Measurements from ENCODE around the gene MBD2. TPM values are rescaled to one million over a fixed set of nuclear protein-coding genes. Genes with fewer than 3 reads are reported as not detected.
A peak's percentile ranks its signal among the peaks of the same experiment; 100 is the strongest.

Gene MBD2
- total RNA-seq, 1 donor from 2014 or later: 48.8 TPM

- Mint-ChIP-seq H3K4me3 (no peak overlapping the region), H3K4me1 (ENCODE audit: unreplicated experiment) (no peaks in the 10 kb centered on the region), H3K36me3 (peaks cover 19% of the 10 kb centered on the region), H3K27ac (no peak overlapping the region), H3K9me3 (no peaks in the 10 kb centered on the region), H3K27me3 (no peaks in the 10 kb centered on the region)
- no peak for TF ChIP-seq CTCF (conservative IDR thresholded peaks at IDR 0.05)
- no peak for DNase-seq (ENCODE audit: extremely low spot score, unreplicated experiment)
Observed at GRCh38 chr18:54181856-54182602, 42.4 kb downstream of the MBD2 start.

GRCh38 chr18:54173980-54174630 is 50.4 kb downstream of the MBD2 start:
- H3K4me1 Mint-ChIP-seq (ENCODE audit: unreplicated experiment): peaks cover 25% of the 10 kb centered on the region
- no peak overlapping the region for H3K4me3 Mint-ChIP-seq
- peaks cover 31% of the 10 kb centered on the region for H3K36me3 Mint-ChIP-seq
- no peak overlapping the region for H3K27ac Mint-ChIP-seq
- H3K9me3 Mint-ChIP-seq: no peaks in the 10 kb centered on the region
- TF ChIP-seq CTCF (conservative IDR thresholded peaks at IDR 0.05): no peak
- DNase-seq (ENCODE audit: extremely low spot score, unreplicated experiment): no peak
- H3K27me3 Mint-ChIP-seq: no peaks in the 10 kb centered on the region

- Mint-ChIP-seq H3K4me3 (no peak overlapping the region), H3K4me1 (ENCODE audit: unreplicated experiment) (peaks cover 31% of the 10 kb centered on the region), H3K27me3 (no peaks in the 10 kb centered on the region), H3K27ac (no peak overlapping the region), H3K36me3 (peaks cover 31% of the 10 kb centered on the region), H3K9me3 (no peaks in the 10 kb centered on the region)
- DNase-seq (ENCODE audit: extremely low spot score, unreplicated experiment): no peak
- TF ChIP-seq CTCF (conservative IDR thresholded peaks at IDR 0.05): no peak
Observed at GRCh38 chr18:54173250-54173649, 51.2 kb downstream of the MBD2 start.

GRCh38 chr18:54169431-54170403 is 54.8 kb downstream of the MBD2 start:
- no peak overlapping the region for H3K4me3 Mint-ChIP-seq
- no peaks in the 10 kb centered on the region for H3K27me3 Mint-ChIP-seq
- H3K27ac Mint-ChIP-seq: peak overlapping the region; percentile 44
- peaks cover 25% of the 10 kb centered on the region for H3K36me3 Mint-ChIP-seq
- H3K9me3 Mint-ChIP-seq: no peaks in the 10 kb centered on the region
- no peak for DNase-seq (ENCODE audit: extremely low spot score, unreplicated experiment)
- peaks cover 23% of the 10 kb centered on the region for H3K4me1 Mint-ChIP-seq (ENCODE audit: unreplicated experiment)
- TF ChIP-seq CTCF (conservative IDR thresholded peaks at IDR 0.05): no peak

GRCh38 chr18:54165450-54165849 is 59.0 kb downstream of the MBD2 start:
- H3K9me3 Mint-ChIP-seq: no peaks in the 10 kb centered on the region
- H3K36me3 Mint-ChIP-seq: peaks cover 30% of the 10 kb centered on the region
- no peaks in the 10 kb centered on the region for H3K27me3 Mint-ChIP-seq
- TF ChIP-seq CTCF (conservative IDR thresholded peaks at IDR 0.05): no peak
- H3K27ac Mint-ChIP-seq: peak overlapping the region; percentile 18
- no peak overlapping the region for H3K4me3 Mint-ChIP-seq
- DNase-seq (ENCODE audit: extremely low spot score, unreplicated experiment): no peak
- peaks cover 21% of the 10 kb centered on the region for H3K4me1 Mint-ChIP-seq (ENCODE audit: unreplicated experiment)
